Pancreas (tissue), 10 donors: ENCODE results near the gene IER5L. TPM values are rescaled to one million over a fixed set of nuclear protein-coding genes. Genes with fewer than 3 reads are reported as not detected.
"Not testable (repeated sequence)": the region's sequence is repeated elsewhere in the genome, so short reads cannot be mapped to it uniquely, and the experiment has no call there.

ENCODE experiments used
- ATAC-seq, 4 donors: fragments of 200-7000 bp; cut with Tn5 transposase; one replicate each; pipeline versions ENCODE4 v1.8.0 to v1.9.1; 2020; ENCODE audit warnings: mild to moderate bottlenecking in 4 of 4, moderate library complexity in 4 of 4
- DNase-seq, 6 donors: peaks; one replicate each; pipeline ENCODE4 v3.0.0-alpha.2; 2020
- FAIRE-seq: peaks from 2 replicates; lab custom pipeline; 2012; peaks lifted over from hg19 to GRCh38; lab: Jason Lieb, UNC
- H3K27ac ChIP-seq, 4 donors: fragments of 200-600 bp; sonication (generic); 1 replicate in 3 of 4; 2 replicates in 1 of 4; pipeline versions ENCODE4 v1.5.0 to v1.8.0; 2020
- H3K27me3 ChIP-seq, 4 donors: fragments of 200-600 bp; one replicate each; pipeline ENCODE4 v1.8.0; 2021
- H3K36me3 ChIP-seq, 3 donors: fragments of 200-600 bp; sonication (generic) in 1 of 3; one replicate each; pipeline versions ENCODE4 v1.5.0 to v1.8.0; 2020 to 2021
- H3K4me1 ChIP-seq, 3 donors: fragments of 200-600 bp; one replicate each; pipeline ENCODE4 v1.8.0; 2021
- H3K4me3 ChIP-seq, 4 donors: fragments of 200-600 bp; sonication (generic) in 2 of 4; one replicate each; pipeline versions ENCODE4 v1.5.0 to v1.8.0; 2020 to 2021
- H3K9me3 ChIP-seq, 4 donors: fragments of 200-600 bp; one replicate each; pipeline ENCODE4 v1.8.0; 2021
- CTCF ChIP-seq, 4 donors: fragments of 200-600 bp; sonication (generic) in 3 of 4; IDR thresholded peaks; one replicate each; pipeline versions ENCODE4 v1.5.0 to v1.8.0; 2021; ENCODE audit warnings: antibody characterized with exemption in 4 of 4
- WGBS, 2 donors: extraction: QIAGEN DNeasy Blood & Tissue Kit; methylation state at CpG; one replicate each; pipeline ENCODE4 v1.1.7; 2013; 5-methylcytosine and 5-hydroxymethylcytosine counted together
- intact Hi-C, 3 donors: fragments of 100-400 bp; cut with DNase I; formaldehyde crosslinking; loops; one replicate each; pipeline versions ENCODE4 v1.11.1 to v1.14.2; 2022
- polyA plus RNA-seq, 2 donors: library from polyadenylated mRNA; stranded (reverse); fragments of 200-250 nt; gene quantifications; one replicate each; pipeline ENCODE4 v1.2.3, GENCODE V29; 2013
- total RNA-seq, 6 donors: library from RNA; stranded (reverse); fragmentation: NEBNext Ultra II Directional in 4 of 6; extraction: Animal tissue kit (Norgen Biotek cat#: 25700) in 4 of 6; gene quantifications; one replicate each; pipeline versions ENCODE4 v1.2.1 to v1.2.4, GENCODE V29; 2021 to 2023
- donor health status: healthy with polysubstance abuse.
- donor health status: DM: no; HTN: no; CAD: no; lungs with moderate emphysema.
- donor health status: DM: no; HTN: no; CAD: no.
- donor health status: control.
- donor health status: control.
- donor health status: Bipolar disorder and iron deficiency.
- donor health status: DM: yes; HTN: yes; CAD: no.
- donor health status: DM: no; HTN: no; CAD: no.
- donor health status: DM: no; HTN: no; CAD: no.
- donor health status: DM: yes; HTN: yes; CAD: no.

The IER5L gene
- total and polyA plus RNA-seq, 8 donors: 1.8 to 14.3 (median 6.4) TPM

- Histone ChIP-seq H3K27me3 (no peaks in the 10 kb centered on the region), H3K4me3 (no peak overlapping the region), H3K36me3 (peaks cover 0 to 4% (median 0%) of the 10 kb centered on the region in 3 donors), H3K27ac (no peak overlapping the region), H3K9me3 (no peaks in the 10 kb centered on the region), H3K4me1 (no peaks in the 10 kb centered on the region)
- 62 to 81% methylated on average over 3 of the region's 3 CpGs for WGBS, 2 donors
- no peak for DNase-seq
- TF ChIP-seq CTCF (IDR thresholded peaks at IDR 0.05): no peak
- no peak for FAIRE-seq
- ATAC-seq: no peak
- intact Hi-C loops: loop anchor here in 2 of 3 donors (5.0 to 10.0 kb wide), 3 partner anchors 42 to 657 kb away; no protein-coding TSS in a partner anchor
Observed at GRCh38 chr9:129130791-129131190, 47.3 kb downstream of the IER5L start.

- not testable (repeated sequence) for ATAC-seq, H3K4me3 ChIP-seq, DNase-seq, H3K36me3 ChIP-seq, FAIRE-seq, H3K27ac ChIP-seq, H3K4me1 ChIP-seq, H3K9me3 ChIP-seq, H3K27me3 ChIP-seq
- WGBS, 2 donors: 90 to 92% methylated on average over 7 of the region's 7 CpGs
- intact Hi-C loops: loop anchor here in 2 of 3 donors (5.0 to 10.0 kb wide), 3 partner anchors 42 to 657 kb away; no protein-coding TSS in a partner anchor
Observed at GRCh38 chr9:129130271-129130670, 47.8 kb downstream of the IER5L start.

GRCh38 chr9:129128689-129129088 is 49.4 kb downstream of the IER5L start:
- Histone ChIP-seq H3K4me3 (no peak overlapping the region), H3K36me3 (peaks cover 0 to 16% (median 0%) of the 10 kb centered on the region in 3 donors), H3K27ac (no peak overlapping the region), H3K4me1 (no peaks in the 10 kb centered on the region), H3K9me3 (no peaks in the 10 kb centered on the region), H3K27me3 (no peaks in the 10 kb centered on the region)
- intact Hi-C loops: loop anchor here in 1 of 3 donors (10.0 kb wide), 1 partner anchor 666 kb away; no protein-coding TSS in a partner anchor
- FAIRE-seq (no peak), ATAC-seq (no peak), DNase-seq (no peak)
- TF ChIP-seq CTCF (IDR thresholded peaks at IDR 0.05): no peak
- whole genome bisulfite sequencing, 2 donors: 91 to 94% methylated on average over 5 of the region's 5 CpGs

GRCh38 chr9:129126749-129127618 is 51.1 kb downstream of the IER5L start:
- no peak overlapping the region for H3K4me3 ChIP-seq
- intact Hi-C loops: loop anchor here in 1 of 3 donors (10.0 kb wide), 1 partner anchor 668 kb away; no protein-coding TSS in a partner anchor
- 73 to 75% methylated on average over 10 of the region's 10 CpGs for WGBS, 2 donors
- no peaks in the 10 kb centered on the region for H3K9me3 ChIP-seq
- no peaks in the 10 kb centered on the region for H3K4me1 ChIP-seq
- H3K27ac ChIP-seq: no peak overlapping the region
- ATAC-seq (no peak), FAIRE-seq (no peak), DNase-seq (no peak)
- H3K27me3 ChIP-seq: no peaks in the 10 kb centered on the region
- peaks cover 0 to 18% (median 0%) of the 10 kb centered on the region in 3 donors for H3K36me3 ChIP-seq
- TF ChIP-seq CTCF (IDR thresholded peaks at IDR 0.05): no peak

Other genes with a start within 250 kb of the IER5L start
- gene DOLK, start 230.7 kb downstream of the IER5L start, total RNA-seq: 1 to 10 TPM; 5.7 to 8.2 (median 6.6) TPM
- gene DOLK, start 230.7 kb downstream of the IER5L start, polyA plus RNA-seq: 1 to 10 TPM; 5.4 to 8.5 TPM
- 10 to 100 TPM; 11.5 to 20.8 (median 13.5) TPM for gene NUP188, start 230.6 kb downstream of the IER5L start, total RNA-seq
- 10 to 100 TPM; 10.8 to 18.0 TPM for gene NUP188, start 230.6 kb downstream of the IER5L start, polyA plus RNA-seq
- 10 to 100 TPM; 46.6 to 79.7 (median 70.8) TPM for gene SH3GLB2, start 149.9 kb downstream of the IER5L start, total RNA-seq
- gene SH3GLB2, start 149.9 kb downstream of the IER5L start, polyA plus RNA-seq: 100 to 1,000 TPM; 188 to 201 TPM
- gene MIGA2, start 141.6 kb downstream of the IER5L start, total RNA-seq: 10 to 100 TPM in 1 of 6 donors, 1 to 10 TPM in 5; 7.5 to 17.1 (median 9.3) TPM
- 10 to 100 TPM; 27.8 to 30.9 TPM for gene MIGA2, start 141.6 kb downstream of the IER5L start, polyA plus RNA-seq
- 10 to 100 TPM in 1 of 6 donors, 1 to 10 TPM in 5; 4.2 to 10.5 (median 7.4) TPM for gene DOLPP1, start 97.2 kb downstream of the IER5L start, total RNA-seq
- gene DOLPP1, start 97.2 kb downstream of the IER5L start, polyA plus RNA-seq: 1 to 10 TPM; 6.2 to 7.1 TPM
- gene CRAT, start 67.5 kb downstream of the IER5L start, total RNA-seq: 100 to 1,000 TPM in 1 of 6 donors, 10 to 100 TPM in 5; 44.4 to 131 (median 79.2) TPM
- 10 to 100 TPM; 30.3 to 57.2 TPM for gene CRAT, start 67.5 kb downstream of the IER5L start, polyA plus RNA-seq
- 10 to 100 TPM; 32.7 to 71.4 (median 42.1) TPM for gene PTPA, start 66.8 kb downstream of the IER5L start, total RNA-seq
- 10 to 100 TPM; 43.8 to 61.8 TPM for gene PTPA, start 66.8 kb downstream of the IER5L start, polyA plus RNA-seq